T follicular helper cell (primary cell): ENCODE data around the gene PCMTD2.
"Not testable (repeated sequence)": the region's sequence is repeated elsewhere in the genome, so short reads cannot be mapped to it uniquely, and the experiment has no call there.

Experiments used
- DNase-seq: peaks from one replicate; pipeline ENCODE4 v3.0.0-alpha.2; 2020; ENCODE audit warnings: low read depth

PCMTD2 gene

DNA sequence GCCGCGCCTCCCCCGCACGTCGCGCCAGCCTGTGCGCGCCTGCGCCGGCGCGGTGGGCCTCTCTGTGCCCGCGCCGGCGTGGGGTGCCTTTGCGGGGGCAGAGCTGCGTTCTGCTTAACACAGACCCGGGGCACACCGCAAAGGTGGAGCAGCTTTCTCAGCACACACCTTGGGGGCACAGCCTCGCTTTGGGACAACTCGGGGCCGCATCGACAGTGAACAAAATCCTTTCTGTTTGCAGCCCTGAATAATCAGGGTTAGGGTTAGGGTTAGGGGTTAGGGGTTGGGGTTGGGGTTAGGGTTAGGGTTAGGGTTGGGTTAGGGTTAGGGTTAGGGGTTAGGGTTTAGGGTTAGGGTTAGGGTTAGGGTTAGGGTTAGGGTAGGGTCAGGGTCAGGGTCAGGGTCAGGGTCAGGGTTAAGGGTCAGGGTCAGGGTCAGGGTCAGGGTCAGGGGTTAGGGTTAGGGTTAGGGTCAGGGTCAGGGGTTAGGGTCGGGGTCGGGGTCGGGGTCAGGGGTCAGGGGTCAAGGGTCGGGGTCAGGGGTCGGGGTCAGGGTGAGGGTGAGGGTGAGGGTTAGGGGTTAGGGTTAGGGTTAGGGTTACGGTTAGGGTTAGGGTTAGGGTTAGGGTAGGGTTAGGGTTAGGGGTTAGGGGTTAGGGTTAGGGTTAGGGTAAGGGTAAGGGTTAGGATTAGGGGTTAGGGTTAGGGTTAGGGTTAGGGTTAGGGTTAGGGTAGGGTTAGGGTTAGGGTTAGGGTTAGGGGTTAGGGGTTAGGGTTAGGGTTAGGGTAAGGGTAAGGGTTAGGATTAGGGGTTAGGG lies 31.1 kb downstream of the PCMTD2 start:
- DNase-seq: peak; percentile 12

DNA sequence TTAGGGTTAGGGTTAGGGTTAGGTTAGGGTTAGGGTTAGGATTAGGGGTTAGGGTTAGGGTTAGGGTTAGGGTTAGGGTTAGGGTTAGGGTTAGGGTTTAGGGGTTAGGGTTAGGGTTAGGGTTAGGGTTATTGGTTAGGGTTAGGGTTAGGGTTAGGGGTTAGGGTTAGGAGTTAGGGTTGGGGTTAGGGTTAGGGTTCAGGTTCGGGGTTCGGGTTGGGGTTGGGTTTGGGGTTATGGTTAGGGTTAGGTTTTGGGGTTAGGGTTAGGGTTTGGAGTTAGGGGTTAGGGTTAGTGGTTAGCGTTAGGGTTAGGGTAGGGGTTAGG lies 31.7 kb downstream of the PCMTD2 start:
- DNase-seq: not testable (repeated sequence)

DNA sequence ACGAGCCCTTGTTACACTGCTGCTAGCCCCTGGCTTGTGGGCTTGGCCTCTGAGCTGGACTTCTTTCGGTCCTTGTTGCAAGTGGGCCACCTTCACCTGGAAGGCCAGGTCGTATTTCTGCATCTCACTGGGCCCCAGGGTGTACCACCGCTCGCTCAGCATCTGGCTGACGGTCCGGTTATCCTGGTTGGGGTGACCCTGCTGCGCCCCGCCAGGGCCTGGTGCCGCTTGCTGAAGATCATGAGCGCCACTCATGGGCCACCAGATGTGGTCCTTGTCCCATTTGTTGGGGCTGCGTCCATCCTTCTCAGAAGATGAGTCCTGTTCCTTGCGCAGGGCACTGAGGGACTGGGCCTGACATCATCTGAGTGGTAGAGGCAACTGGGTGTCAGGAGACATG lies 36.6 kb downstream of the PCMTD2 start:
- not testable (repeated sequence) for DNase-seq

DNA sequence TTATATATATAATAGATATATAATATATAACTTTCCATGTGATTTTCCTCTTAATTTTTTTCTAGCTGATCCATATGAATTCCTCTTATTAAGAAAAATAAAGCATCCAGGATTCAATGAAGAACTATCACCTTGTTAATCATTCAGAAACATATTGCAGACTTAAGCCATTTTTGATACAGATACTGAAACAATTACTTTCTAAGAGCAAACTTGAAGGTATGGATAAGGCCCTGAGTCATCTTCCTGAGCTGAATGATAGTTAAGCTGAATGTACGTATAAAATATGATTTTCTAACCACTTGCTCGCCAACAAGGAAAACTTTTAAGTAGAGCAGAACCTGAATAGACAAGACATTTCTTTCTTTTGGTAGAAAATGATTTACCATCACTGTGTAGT lies 47.5 kb downstream of the PCMTD2 start:
- DNase-seq: not testable (repeated sequence)

DNA sequence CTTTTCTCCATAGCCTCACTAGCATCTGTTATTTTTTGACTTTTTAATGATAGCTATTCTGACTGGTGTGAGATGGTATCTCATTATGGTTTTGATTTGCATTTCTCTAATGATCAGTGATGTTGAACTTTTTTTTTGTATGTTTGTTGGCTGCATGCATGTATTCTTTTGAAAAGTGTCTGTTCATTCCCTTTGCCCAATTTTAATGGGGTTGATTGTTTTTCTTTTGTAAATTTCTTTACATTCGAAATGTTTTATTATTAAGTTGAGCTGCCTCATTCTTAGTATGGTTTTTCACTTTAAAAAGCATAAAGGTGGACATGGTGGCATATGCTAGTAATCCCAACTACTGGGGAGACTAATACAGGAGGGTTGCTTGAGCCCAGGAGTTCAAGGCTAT lies 58.2 kb downstream of the PCMTD2 start:
- DNase-seq: not testable (repeated sequence)

DNA sequence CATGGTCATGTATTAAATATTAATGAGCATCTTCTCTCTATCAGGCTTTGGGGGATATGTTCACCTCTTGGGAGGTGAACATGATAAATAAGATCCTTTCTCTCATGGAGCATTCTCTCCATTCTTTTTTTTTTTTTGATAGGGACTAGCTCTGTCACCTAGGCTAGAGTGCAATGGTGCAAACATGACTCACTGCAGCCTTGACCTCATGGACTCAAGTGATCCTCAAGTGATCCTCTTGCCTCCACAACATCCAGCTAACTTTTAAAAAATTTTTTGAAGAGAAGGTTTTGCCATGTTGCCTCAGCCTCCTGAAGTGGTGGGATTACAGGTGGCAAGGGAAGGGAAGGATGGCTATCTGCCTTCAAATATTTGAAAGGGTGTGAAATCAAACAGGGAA lies 59.8 kb downstream of the PCMTD2 start:
- not testable (repeated sequence) for DNase-seq

DNA sequence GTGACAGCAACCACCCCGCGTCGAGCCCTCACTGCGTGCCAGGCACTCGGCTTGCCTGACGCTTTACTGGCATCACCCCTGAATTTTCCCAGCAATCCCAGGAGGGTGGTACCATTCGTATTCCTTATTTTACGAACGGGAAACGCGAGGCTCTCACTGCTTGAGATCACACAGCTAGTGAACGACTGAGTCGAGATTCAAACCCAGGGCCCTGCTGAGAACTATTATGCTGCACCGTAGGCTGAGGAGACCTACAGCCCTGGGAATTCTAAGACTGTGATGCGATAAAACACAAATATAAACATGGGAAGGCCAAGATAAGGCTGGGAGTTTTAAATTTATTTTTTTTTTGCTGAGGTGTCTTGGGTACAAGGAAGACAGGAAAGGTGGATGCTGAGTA lies 60.3 kb downstream of the PCMTD2 start:
- DNase-seq: not testable (repeated sequence)

DNA sequence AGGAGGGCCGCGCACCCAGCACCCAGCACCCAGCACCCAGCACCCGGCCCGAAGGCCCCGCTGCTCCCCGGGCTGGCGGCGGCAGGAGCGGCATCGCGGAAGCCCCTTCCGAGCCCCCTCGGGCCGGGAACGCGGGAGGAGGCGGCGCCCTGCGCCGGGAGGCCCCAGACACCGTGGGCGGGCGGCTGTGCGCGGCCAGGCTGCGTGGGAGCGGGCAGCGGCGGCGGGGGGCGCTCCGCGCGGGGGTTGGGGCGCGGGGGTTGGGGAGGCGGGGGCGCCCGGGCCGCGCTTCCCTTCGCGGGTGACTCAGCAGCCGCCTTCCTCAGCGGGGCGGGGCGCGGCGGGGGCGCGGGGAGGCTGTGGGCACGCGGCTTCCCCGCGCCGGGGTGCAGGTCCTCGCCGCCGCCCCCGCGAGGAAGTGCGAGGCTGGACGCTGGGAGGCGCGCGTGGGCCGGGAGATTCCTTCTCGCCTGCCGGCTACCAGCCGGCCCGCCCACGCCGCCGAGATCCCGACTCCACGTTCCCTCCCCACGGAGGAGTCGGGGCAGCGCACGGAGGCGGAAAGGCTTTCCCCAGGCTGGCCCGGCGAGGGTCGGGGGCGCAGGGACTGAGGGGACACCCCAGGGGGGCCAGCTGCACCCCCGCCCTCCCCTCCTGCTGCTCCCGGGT lies 61.0 kb downstream of the PCMTD2 start:
- DNase-seq: not testable (repeated sequence)

DNA sequence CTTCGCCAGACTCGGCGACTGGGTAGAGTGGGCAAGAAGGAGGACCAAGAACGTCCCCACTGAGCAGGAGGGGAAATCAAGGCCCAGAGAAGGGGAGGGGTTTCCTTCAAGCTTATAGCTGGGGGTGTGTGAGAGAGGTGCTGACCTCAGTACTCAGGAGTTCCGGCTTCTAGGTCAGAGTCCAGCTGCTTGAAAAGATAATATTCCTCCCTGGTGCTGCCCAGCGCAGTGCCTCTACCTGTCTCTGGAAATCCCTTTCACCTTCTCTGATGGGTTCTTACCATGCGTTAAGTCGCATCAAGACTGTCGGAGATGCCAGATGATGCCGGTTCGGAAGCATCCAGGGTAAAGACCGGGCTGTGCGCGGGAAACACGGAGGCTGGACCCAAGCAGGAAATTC lies 61.8 kb downstream of the PCMTD2 start:
- not testable (repeated sequence) for DNase-seq

DNA sequence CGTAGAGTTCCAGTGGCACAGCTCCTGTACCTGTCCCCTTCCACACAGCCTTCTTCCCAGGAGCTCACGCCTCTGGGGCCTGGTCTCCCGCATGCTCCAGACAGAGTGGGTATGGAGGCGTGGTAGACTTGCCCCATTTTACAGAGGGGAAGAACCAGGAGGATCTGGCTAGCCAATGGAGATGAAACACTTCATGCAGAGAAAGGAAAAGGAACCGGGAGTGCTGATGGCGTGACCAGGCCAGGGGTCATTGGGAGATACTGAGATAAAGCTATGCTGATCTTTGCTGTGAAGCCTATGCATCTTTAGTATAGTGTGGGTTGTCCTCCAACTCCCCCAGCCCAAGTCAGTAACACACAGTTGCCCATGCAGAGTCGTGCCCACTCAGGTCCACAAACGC lies 62.5 kb downstream of the PCMTD2 start:
- not testable (repeated sequence) for DNase-seq

DNA sequence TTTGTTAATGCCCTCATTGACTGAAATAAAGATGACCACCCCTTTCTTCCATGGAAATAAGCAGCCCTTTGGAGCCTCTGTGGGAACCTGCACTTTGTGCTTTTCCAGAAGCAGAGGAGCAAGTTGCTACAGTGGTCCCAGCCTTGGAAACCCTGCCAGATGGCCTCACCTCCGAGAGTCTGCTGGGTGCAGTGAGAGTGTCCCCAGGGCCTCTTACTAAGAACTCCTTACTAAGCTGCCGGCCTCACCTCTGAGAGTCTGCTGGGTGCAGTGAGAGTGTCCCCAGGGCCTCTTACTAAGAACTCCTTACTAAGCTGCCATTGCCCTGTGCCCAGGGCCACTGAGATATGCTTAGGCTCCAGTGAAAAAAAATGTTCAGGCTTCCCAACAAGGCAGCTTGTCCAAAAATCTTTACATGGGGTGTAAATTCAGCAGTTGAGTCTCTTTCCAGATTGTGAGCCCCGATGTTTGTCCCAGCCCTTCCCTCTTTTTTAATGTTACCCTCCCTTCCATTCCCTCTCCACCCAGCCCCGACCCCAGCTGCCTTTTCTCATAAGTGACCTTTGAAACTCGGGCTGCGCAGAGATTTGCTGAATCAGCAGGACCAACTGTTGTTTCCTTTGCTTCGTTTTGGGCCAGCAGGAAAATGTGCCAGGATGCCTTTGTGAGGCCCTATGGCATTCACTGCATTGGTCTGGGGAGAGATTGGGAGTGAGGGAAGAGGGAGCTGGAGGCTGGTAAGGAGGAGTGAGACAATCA lies 66.7 kb downstream of the PCMTD2 start:
- not testable (repeated sequence) for DNase-seq
